SU-DHL-6 (cell line): ENCODE measurements around the gene TSPAN18.

Experiments used
- EZH2phosphoT487 ChIP-seq: fragments of 200-600 bp; sonication (generic), shearing (Covaris generic); conservative IDR thresholded peaks from 2 replicates; pipeline ENCODE4 v1.6.1; 2018; ENCODE audit warnings: mild to moderate bottlenecking, antibody characterized with exemption, low read length, moderate library complexity, mixed read lengths
- TF ChIP-seq, protein P1 (sequence below): fragments of 200-600 bp; sonication (generic); IDR thresholded peaks from one replicate; pipeline ENCODE4 v1.5.1; 2017; ENCODE audit warnings: antibody characterized with exemption, mild to moderate bottlenecking, low read length, moderate library complexity; ENCODE audit not compliant: insufficient read depth, poor library complexity, severe bottlenecking

GRCh38 chr11:44930588-44931302 lies 204.0 kb downstream of the TSPAN18 start:
- TF ChIP-seq, protein P1, sequence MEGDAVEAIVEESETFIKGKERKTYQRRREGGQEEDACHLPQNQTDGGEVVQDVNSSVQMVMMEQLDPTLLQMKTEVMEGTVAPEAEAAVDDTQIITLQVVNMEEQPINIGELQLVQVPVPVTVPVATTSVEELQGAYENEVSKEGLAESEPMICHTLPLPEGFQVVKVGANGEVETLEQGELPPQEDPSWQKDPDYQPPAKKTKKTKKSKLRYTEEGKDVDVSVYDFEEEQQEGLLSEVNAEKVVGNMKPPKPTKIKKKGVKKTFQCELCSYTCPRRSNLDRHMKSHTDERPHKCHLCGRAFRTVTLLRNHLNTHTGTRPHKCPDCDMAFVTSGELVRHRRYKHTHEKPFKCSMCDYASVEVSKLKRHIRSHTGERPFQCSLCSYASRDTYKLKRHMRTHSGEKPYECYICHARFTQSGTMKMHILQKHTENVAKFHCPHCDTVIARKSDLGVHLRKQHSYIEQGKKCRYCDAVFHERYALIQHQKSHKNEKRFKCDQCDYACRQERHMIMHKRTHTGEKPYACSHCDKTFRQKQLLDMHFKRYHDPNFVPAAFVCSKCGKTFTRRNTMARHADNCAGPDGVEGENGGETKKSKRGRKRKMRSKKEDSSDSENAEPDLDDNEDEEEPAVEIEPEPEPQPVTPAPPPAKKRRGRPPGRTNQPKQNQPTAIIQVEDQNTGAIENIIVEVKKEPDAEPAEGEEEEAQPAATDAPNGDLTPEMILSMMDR, result no peak
- TF ChIP-seq EZH2phosphoT487, result no peak
